Lung (tissue), 16 donors: ENCODE data around the gene HS6ST3. TPM values are rescaled to one million over a fixed set of nuclear protein-coding genes. Genes with fewer than 3 reads are reported as not detected.
"Not testable (repeated sequence)": the region's sequence is repeated elsewhere in the genome, so short reads cannot be mapped to it uniquely, and the experiment has no call there.

ENCODE experiments used
- ATAC-seq: fragments of 200-7000 bp; cut with Tn5 transposase; one replicate; pipeline ENCODE4 v1.9.1; 2020; ENCODE audit warnings: moderate number of reproducible peaks; ENCODE audit not compliant: insufficient read depth, low FRiP score
- DNase-seq, 3 donors: peaks; one replicate each; pipeline ENCODE4 v3.0.0-alpha.2; 2013 to 2017
- H3K27ac ChIP-seq, 2 donors: one replicate each; pipeline ENCODE4 v1.5.1; 2013; ENCODE audit warnings: mild to moderate bottlenecking in 2 of 2, moderate library complexity in 2 of 2, control low read depth in 1 of 2, inconsistent platforms in 1 of 2, low read depth in 1 of 2, low read length in 1 of 2
- H3K27me3 ChIP-seq, 3 donors: one replicate each; pipeline ENCODE4 v1.5.1; 2013; ENCODE audit warnings: low read length in 2 of 3; ENCODE audit not compliant: control insufficient read depth in 3 of 3, insufficient read depth in 3 of 3
- H3K36me3 ChIP-seq, 4 donors: one replicate each; pipeline ENCODE4 v1.5.1; 2013; ENCODE audit warnings: low read length in 4 of 4, mild to moderate bottlenecking in 1 of 4, moderate library complexity in 1 of 4; ENCODE audit not compliant: control insufficient read depth in 4 of 4, insufficient read depth in 4 of 4
- H3K4me1 ChIP-seq, 5 donors: one replicate each; pipeline ENCODE4 v1.5.1; 2013; ENCODE audit warnings: low read length in 5 of 5, mild to moderate bottlenecking in 2 of 5, moderate library complexity in 1 of 5; ENCODE audit not compliant: control insufficient read depth in 5 of 5, insufficient read depth in 5 of 5
- H3K4me3 ChIP-seq: one replicate; pipeline ENCODE4 v1.5.1; 2013; ENCODE audit warnings: mild to moderate bottlenecking, control low read depth, moderate library complexity
- H3K9ac ChIP-seq, 2 donors: one replicate each; pipeline ENCODE4 v1.5.1; 2013; ENCODE audit warnings: low read length in 2 of 2, control low read depth in 1 of 2; ENCODE audit not compliant: insufficient read depth in 1 of 2
- H3K9me3 ChIP-seq, 4 donors: one replicate each; pipeline ENCODE4 v1.5.1; 2013; ENCODE audit warnings: low read length in 3 of 4, mild to moderate bottlenecking in 1 of 4, moderate library complexity in 1 of 4; ENCODE audit not compliant: control insufficient read depth in 4 of 4, insufficient read depth in 3 of 4
- CTCF ChIP-seq: IDR thresholded peaks from 2 replicates; pipeline ENCODE4 v1.5.1; 2012; ENCODE audit warnings: mild to moderate bottlenecking; ENCODE audit errors: control extremely low read depth, extremely low read depth
- WGBS, 2 donors: extraction: QIAGEN DNeasy Blood & Tissue Kit; methylation state at CpG; one replicate each; pipeline ENCODE4 v1.1.7; 2013; 5-methylcytosine and 5-hydroxymethylcytosine counted together
- long read RNA-seq, 5 donors: transcript quantifications; one replicate each; lab custom pipeline, GENCODE V29; 2026
- polyA plus RNA-seq, 2 donors: library from polyadenylated mRNA; stranded (reverse); fragments of 200-250 nt; gene quantifications; one replicate each; pipeline ENCODE4 v1.2.1, GENCODE V29; 2013
- total RNA-seq, 2 donors: library from RNA; depleted of rRNA in 1 of 2; stranded (reverse); fragments of >200 nt in 1 of 2; gene quantifications; one replicate each; pipeline ENCODE4 v1.2.1, GENCODE V29; 2014 to 2021
- donor health status: control.
- donor health status: control.
- donor health status: Bipolar disorder and iron deficiency.
- donor health status: healthy.
- donor health status: DM: yes; HTN: yes; CAD: no.

HS6ST3 gene
- total RNA-seq, result under 1 TPM; 0.06 to 0.17 TPM
- polyA plus RNA-seq, result under 1 TPM; 0.01 to 0.02 TPM
- long read RNA-seq, donor 1, result 0 reads
- long read RNA-seq, donor 2, result 0 reads
- long read RNA-seq, donor 3, result 0 reads
- long read RNA-seq, donor 4, full-length matches to known transcripts, result 1 of 1 reads
- long read RNA-seq, donor 4, partial matches to known transcripts, result 0 of 1 reads
- long read RNA-seq, donor 4, other reads (novel, unspliced or antisense), result 0 of 1 reads
- long read RNA-seq, donor 5, full-length matches to known transcripts, result 1 of 1 reads
- long read RNA-seq, donor 5, partial matches to known transcripts, result 0 of 1 reads
- long read RNA-seq, donor 5, other reads (novel, unspliced or antisense), result 0 of 1 reads

- peak within 1 kb of the TSS; percentile 35 for H3K4me3 ChIP-seq
- DNase-seq, result peak; percentile 11 to 33 (median 25)
- H3K9me3 ChIP-seq, result peaks cover 0 to 5% (median 0%) of the 10 kb centered on the region in 4 donors
- TF ChIP-seq CTCF, result no peak
- peaks cover 0 to 20% (median 0%) of the 10 kb centered on the region in 5 donors for H3K4me1 ChIP-seq
- peak; percentile 24 for ATAC-seq
- no peaks in the 10 kb centered on the region for H3K36me3 ChIP-seq
- no peak within 1 kb of the TSS for H3K9ac ChIP-seq
- WGBS, 2 donors, result 0 to 1% methylated on average over 35 of the region's 35 CpGs
- no peak within 1 kb of the TSS for H3K27ac ChIP-seq
- peaks cover 20 to 77% (median 72%) of the 10 kb centered on the region in 3 donors for H3K27me3 ChIP-seq
Measured at GRCh38 chr13:96089749-96090239, at the start of gene HS6ST3. HS6ST3 (plus strand) TSS chr13:96090107.

- DNase-seq (no peak), ATAC-seq (no peak)
- peaks cover 0 to under 1% (median 0%) of the 10 kb centered on the region in 4 donors for H3K36me3 ChIP-seq
- 95 to 98% methylated on average over 4 of the region's 4 CpGs for WGBS, 2 donors
- no peaks in the 10 kb centered on the region for H3K27me3 ChIP-seq
- H3K4me3 ChIP-seq, result no peak overlapping the region
- H3K4me1 ChIP-seq, result no peaks in the 10 kb centered on the region
- no peak overlapping the region for H3K9ac ChIP-seq
- no peaks in the 10 kb centered on the region for H3K9me3 ChIP-seq
- H3K27ac ChIP-seq, result no peak overlapping the region
- TF ChIP-seq CTCF, result no peak
Measured at GRCh38 chr13:96041326-96042110, 48.4 kb upstream of the HS6ST3 start.

- ATAC-seq, result no peak
- Histone ChIP-seq H3K4me1 (no peaks in the 10 kb centered on the region), H3K4me3 (no peak overlapping the region), H3K9me3 (peaks cover 0 to 2% (median 0%) of the 10 kb centered on the region in 4 donors), H3K27ac (no peak overlapping the region), H3K36me3 (peaks cover 0 to 4% (median 0%) of the 10 kb centered on the region in 4 donors), H3K27me3 (no peaks in the 10 kb centered on the region), H3K9ac (no peak overlapping the region)
- no peak for TF ChIP-seq CTCF
- no peak for DNase-seq
- WGBS, 2 donors, result 88 to 92% methylated on average over 1 of the region's 1 CpG
Measured at GRCh38 chr13:96044238-96044637, 45.7 kb upstream of the HS6ST3 start.

- not testable (repeated sequence) for DNase-seq
Measured at GRCh38 chr13:96046449-96047126, 43.3 kb upstream of the HS6ST3 start.

GRCh38 chr13:96050955-96051354, 39.0 kb upstream of the HS6ST3 start:
- ATAC-seq, result not testable (repeated sequence)

More at GRCh38 chr13:96046449-96047126, 43.3 kb upstream of the HS6ST3 start:
- not testable (repeated sequence) for H3K27me3 ChIP-seq, H3K4me1 ChIP-seq, H3K27ac ChIP-seq, ATAC-seq, H3K4me3 ChIP-seq, H3K36me3 ChIP-seq, H3K9me3 ChIP-seq, H3K9ac ChIP-seq
- WGBS, 2 donors, result 96 to 98% methylated on average over 16 of the region's 16 CpGs

More at GRCh38 chr13:96050955-96051354, 39.0 kb upstream of the HS6ST3 start:
- DNase-seq, H3K4me3 ChIP-seq, H3K9me3 ChIP-seq, H3K36me3 ChIP-seq, H3K27me3 ChIP-seq, H3K4me1 ChIP-seq, H3K9ac ChIP-seq, H3K27ac ChIP-seq: not testable (repeated sequence)
- 96 to 97% methylated on average over 2 of the region's 4 CpGs for WGBS, 2 donors
